Ramos (cell line): Measurements from ENCODE around the gene SLC38A10.

Experiments
- in situ Hi-C: fragments of 300-500 bp; cut with MboI; formaldehyde crosslinking; loops from one replicate; pipeline ENCODE4 v1.14.3; 2022; ENCODE audit warnings: low sequenced_read_pairs; ENCODE audit not compliant: unreplicated experiment

Gene SLC38A10

GRCh38 chr17:81295031-81295675 lies at the start of gene SLC38A10:
Gene SLC38A10 (minus strand): TSS chr17:81295307. CDS start chr17:81294921, 386 bp downstream.
- in situ Hi-C loops = no loop called here

DNA sequence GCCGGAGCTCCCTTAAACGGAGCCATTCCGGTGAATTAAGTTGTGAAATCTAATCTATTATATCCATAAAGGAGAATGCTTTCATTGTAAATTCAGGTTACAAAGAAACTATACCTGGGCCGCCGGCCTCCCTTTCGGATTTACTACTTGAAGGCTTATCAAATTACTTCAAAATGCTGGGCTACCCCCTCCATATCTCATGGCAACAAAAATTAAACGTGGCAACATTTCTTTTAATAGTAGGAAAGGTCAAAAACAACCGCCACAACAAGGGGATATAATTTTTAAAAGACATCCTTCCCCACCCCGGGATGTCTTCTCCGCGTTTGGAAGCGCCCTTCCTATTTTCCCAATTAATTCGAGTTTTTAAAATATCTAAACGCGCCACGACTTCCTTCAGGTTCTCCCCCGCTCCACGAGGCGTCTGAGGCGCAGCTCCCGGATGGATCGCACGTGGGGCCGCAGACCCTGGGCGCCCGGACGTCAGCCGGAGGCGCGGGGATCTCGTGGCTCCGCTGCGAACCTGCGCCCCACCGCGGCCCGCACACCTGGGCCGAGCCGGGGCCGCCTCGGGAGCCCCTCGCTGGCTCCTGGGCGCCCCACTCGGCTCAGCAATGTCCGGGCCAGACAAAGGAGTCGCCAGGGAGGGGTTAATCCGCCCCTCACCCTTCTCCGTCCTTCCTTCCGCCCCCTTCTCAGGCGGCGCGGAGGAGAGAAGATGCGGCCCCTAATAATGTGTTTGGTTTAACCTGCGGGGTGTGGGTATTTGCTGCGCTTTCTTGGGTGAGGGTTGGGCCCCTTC lies 47.4 kb upstream of the SLC38A10 start:
- in situ Hi-C loops = no loop called here

DNA sequence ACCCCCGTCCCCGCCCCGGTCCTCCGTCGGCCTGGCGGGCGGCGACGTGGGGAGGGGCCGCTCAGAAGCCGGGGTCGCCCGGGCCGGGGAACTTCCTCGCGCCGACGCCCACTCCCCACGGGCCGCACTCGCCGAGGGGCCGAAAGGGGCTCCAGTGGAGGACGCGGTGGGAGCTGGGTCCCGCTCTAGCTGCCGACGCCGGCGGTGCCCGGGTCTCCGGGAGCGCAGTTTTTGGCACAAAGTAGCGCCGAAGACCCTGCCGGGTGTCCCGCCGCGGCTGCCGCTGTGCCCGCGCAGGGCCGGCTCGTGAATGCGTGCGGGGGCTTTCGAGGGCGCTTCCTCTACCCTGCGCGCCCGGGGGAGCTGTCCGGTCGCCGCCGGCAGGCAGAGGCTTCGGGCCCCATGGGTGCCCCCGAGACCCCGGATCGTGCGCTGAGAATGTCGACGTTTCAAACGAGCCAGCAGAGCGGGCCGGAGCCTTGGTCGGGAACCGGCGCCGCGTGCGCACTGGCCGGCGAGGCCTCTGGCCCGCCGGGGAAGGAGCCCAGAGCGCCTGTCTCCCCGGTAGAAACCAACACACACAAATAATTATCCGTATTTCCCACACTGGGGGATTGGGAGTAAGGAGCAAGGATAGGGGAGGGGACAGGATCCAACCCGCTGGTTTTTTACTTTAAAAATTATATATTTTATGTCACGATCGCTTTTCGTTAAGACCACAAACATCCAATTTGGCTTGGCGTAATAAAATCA lies 46.6 kb upstream of the SLC38A10 start:
- in situ Hi-C loops = no loop called here

DNA sequence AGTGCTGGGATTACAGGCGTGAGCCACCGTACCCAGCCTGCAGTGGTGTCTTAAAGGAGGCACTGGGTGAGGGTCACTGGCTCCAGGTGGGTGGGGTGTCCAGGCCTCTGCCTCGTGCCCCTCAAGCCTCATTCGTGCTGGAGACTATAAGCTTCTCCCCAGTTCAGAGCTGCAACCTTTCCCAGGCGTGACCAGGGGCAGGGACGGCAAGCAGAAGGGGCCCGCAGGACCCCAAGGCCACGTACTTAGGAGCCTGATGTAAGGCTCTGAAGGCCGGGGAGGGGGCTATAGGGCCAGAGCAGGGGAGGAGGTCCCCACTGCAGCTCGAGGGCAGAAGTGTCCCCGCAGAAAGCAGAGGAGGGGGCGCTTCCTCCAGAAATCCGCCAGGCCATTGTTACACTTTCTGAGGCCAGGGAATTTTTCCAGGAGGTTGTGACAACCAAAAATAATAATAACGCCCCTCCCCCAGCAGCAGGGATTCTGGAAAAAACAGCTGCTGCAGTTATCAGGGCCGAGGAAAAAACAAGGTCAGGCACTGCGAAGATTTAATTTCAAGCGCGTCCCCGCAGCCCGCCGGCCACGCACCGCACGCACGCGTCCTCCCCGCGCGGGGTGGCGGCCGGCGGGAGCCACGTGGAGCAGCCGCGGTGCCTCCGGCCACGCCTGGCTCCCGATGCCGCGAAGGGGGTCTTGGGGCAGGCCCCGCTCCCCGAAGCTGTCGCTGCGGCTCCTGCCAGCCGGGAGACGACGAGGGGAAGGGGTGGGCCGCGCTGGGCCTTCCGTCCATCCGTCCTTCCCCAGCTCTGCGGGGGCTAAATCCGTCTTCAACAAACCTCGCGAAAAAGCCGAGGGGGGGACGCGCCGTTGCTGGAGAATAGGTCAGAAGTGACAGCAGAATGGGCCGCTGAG lies 45.8 kb upstream of the SLC38A10 start:
- in situ Hi-C loops = no loop called here

- in situ Hi-C loops = no loop called here
These were observed 44.6 kb upstream of the SLC38A10 start for GRCh38 chr17:81339534-81340296.

GRCh38 chr17:81339191-81339533 lies 44.1 kb upstream of the SLC38A10 start:
- in situ Hi-C loops = no loop called here

DNA sequence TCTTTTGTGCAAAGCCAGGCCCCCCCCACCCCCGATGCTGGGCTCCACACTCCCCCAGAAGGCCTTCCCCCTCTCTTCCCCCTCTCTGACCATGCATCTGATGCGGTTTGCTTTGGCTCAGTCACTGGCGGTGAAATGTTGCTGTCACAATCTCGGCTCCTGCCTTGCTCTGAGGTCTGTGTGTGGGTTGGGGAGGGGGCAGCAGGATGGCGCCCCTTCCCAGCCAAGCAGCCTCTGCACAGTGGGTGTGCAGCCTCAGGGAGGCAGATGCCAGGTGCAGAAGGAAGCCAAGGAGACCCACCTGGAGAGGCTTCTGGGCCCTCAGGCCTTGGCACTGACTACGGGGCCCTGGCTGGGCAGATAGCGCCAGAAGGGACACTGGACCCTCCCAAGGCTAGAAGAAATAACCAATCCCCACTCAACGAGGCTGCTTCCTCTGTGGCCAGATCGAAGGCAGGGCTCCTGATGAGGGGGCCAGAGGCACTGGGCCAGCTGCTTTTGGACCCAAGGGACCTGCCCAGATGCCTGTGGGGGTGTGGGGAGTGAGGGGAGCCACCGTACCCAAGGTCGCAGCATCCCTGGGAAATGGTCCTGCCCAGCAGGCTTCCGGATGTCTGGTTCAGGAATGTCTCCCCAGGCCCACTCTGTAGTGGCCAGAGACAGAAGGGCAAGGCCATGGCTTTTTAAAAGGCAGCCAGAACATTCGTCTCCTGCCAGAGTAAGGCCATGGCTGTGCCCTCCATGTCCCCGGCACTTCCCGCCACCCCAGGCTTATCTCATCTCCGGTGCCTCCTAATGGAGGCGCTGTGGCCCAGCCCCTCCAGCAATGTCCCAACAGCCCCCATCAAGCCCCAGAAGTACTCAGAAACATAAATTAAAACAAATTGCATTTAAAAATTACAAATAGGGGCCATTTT lies 43.4 kb upstream of the SLC38A10 start:
- in situ Hi-C loops = no loop called here

DNA sequence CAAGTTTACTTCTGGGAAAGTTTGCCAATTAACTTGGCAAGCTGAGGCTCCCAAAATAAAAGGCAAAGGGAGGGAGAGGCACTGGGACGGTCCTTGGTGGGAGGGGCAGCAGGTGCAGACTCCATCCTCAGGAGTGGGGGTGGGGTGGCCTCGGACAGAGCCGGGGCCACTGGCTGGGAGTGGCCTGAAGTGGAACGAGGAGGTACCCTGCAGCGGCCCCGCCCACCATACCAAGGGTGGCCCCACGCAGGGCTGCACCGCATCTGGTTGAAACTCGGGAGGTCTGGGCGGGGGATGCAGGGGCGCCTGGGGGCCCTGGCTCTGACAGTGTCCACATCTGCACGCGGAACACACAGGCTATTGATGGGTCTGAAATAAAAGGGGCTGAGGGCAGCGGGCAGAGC lies 42.4 kb upstream of the SLC38A10 start:
- in situ Hi-C loops = no loop called here

DNA sequence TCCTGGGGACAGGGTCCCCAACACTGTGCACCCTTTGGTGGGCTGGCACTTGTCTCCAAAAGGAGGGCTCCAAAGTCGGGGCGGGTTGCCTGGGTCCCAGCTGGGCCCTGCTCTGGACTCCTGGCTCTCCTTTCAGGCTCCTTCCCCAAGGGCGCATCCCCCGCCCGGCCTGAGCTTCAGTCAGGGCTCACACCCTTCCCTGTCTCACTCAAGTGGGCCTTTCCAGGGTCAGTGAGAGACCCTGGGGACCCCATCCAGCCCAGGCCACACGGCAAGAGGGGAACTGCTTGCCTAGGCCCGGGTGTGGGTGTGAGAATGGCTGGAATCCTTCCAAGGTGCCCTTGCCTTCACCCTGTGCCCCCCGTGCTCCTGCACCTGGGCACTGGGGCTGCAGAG lies 41.8 kb upstream of the SLC38A10 start:
- in situ Hi-C loops = no loop called here

DNA sequence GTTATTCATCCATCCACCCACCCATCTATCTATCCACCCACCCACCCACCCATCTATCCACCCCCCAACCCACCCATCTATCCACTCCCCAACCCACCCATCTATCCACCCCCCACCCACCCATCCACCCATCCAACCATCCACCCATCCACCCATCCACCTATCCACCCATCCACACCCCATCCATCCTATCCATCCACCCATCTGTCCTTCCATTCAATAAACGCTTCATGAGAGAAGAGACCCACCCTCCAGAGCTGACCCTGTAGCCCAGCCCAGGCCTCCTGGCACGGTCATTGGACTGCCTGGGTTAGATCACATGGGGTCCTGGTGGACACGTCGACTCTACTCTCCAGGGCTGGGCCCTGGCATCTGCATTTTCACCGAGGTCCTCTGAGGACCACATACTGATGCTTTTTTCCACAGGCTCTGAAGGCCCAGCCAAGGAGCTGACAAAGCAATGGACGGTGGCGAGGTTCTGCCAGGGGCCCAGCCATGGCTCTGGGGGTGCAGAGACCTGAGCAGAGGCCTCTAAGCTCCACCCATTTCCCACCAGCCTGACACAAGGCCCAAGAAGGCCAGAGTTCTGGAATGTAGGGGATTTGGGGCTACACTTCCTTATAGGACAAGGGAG lies 41.3 kb upstream of the SLC38A10 start:
- in situ Hi-C loops = no loop called here

- in situ Hi-C loops = no loop called here
These were observed 40.7 kb upstream of the SLC38A10 start for GRCh38 chr17:81335773-81336157.

GRCh38 chr17:81334987-81335772 lies 40.1 kb upstream of the SLC38A10 start:
- in situ Hi-C loops = no loop called here

- in situ Hi-C loops = no loop called here
These were observed 39.3 kb upstream of the SLC38A10 start for GRCh38 chr17:81334391-81334901.

DNA sequence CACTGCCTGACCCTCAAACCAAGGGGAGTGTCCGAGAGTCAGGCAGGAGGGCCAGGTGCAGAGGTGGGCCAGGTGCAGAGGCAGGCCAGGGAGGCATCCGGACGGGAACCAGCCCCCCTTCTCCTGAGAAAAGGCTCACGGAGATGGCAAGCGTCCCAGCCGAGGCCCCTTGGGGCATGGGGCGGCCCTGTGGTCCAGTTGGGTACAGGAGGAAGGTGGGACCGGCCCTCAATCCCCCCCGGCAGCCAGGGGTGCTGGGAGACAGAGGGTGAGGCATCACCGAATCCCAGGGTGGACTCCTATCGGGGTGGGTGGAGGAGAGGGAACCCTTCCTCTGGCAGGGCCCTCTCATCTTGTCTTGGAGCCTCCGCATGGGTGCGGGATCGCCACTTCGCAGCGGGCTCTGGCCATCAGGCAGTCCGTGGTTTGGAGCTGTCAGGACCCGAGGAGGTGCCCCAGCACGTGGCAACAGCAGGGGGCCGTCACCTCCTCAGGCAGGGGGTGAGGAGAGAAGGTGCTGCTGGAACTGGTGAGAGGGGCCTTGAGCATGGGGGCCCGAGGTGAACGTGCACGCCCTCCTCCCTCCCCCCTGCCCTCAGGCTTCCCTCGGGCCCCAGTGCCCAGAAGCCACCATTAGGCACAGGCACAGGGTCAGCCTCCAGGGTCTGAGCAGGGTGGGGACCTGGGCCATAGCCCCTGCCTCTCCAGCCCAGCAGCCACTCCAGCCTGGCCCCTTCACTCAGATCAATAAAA lies 38.7 kb upstream of the SLC38A10 start:
- in situ Hi-C loops = no loop called here

GRCh38 chr17:81332914-81333528 lies 37.9 kb upstream of the SLC38A10 start:
- in situ Hi-C loops = no loop called here
